OCI-M1 (cell line): ENCODE measurements around the gene ABHD10.

Experiments
- DNase-seq: peaks from one replicate; lab custom pipeline; 2025; lab: John Stamatoyannopoulos, UW

Gene ABHD10

DNA sequence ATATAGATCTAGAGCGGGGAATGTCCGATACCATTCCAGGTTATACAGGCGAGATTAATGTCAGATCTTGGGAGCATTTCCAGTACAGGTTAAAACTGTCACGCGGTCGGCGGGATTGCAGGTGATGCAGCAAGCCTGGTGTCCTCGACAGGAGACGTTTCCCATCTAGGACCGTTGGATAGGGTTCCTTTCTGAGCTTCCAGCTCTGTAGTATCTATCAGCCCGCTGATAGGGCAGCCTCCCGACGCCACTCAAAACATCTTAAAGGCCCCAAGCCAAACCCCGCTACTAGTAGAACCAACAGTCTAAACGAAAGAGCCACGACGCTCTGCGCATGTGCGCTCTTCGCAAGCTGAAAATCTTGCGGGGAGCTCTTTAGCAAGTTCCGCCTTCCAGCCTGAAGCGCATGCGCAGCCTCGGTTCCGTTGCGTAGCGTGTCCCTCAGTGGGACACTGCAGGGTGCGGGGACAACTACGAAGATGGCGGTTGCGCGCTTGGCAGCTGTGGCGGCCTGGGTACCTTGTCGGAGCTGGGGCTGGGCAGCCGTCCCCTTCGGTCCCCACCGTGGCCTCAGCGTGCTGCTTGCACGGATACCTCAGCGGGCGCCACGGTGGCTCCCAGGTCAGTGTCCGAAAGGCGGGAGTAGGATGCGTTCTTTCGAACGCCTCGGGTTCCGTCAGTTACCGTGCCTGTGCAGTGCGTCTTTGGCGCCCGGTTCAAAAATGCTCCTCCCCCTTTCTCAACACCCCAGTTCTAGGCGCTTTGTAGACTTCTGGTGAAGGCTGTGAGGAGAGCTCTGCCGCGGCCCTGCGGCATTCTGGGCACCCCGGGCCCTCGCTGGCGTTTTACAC lies at the start of gene ABHD10:
TSS of gene ABHD10 (plus strand) at position 444 of the 851 bp plus-strand sequence. CDS start at position 480, 36 bp downstream.
- peak; percentile 97 for DNase-seq

DNA sequence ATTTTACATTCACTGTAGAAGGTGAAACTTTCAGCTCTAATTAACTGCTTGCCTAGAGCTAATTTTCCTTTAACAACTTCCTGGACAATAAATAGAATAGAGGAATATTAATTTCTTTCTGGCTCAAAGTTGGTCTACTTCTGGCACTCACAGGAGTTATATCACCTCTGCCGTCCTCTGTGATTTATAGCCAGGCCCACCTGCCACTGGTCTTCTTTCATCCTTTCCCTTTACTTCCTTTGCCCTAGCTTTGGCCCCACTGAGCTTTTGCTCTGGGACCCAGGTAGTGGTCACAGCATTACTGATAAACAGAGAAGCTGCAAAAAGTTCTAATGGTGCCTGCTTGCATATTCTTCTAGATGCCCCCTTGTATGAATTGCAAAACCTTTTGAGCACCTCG lies 49.3 kb upstream of the ABHD10 start:
- DNase-seq: no peak

DNA sequence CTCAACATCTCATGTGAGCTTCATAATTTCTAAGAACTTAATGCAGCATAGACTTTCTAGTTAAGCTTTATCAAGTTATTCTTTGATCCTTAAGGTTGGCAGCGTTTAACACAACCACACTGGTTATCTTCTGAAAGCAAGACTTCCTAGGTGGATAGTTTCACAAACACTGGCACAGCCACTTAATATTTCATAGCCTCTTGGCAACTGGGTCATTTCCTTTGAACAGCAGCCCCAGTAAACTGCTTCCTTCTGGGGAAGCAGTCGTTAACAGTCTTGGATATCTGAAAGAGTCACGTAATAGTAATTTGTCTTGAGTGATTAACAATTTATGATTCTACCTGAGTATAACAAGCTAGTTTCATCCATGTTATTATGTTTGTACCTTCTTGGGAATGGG lies 45.9 kb upstream of the ABHD10 start:
- DNase-seq: no peak

DNA sequence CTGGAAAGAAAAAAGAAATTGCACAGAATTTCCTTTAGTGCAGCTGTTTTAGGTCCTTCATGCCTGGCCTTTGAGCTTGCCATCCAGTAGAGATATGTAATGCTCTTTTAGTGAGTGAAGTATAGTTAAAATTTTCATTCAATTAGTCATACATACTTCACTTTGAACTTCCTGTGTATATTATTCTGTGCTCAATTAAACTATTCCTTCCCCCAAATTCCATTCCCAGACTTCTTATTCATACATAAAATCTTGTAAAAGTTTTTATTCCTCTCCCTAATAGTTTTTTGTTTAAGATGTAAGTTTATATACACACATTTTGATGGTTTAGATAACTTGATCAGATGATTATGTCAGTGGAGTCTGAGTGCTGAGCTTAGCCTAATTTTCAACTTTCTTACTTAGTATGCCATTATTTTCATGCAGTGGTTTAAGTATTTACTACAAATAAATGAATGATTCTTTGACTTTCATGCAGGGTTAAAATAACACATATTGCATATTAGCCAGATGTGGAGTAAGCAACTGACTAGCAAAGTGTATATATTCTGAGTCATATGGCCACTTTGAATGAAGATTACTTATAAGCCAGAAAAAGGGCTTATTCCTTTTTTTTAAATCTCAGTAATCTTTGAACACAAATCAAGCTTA lies 42.5 kb upstream of the ABHD10 start:
- DNase-seq: no peak

DNA sequence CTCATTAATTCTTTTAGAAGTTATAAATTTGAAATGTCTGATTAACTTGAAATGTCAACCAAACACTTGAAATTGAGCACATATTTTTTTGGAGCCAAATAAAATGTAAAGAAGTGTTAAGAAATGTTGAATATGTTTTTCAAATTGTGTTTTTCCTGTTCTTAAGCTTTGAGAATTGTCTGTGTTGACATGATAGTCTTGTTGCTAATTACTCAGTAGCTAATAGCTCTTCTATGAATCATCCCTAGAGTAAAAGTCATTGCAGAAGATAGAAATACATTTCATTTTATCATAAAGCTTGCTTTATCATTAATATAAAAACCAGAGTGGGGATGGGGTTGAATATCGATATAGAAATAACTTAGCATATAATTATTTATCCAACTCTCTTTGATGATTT lies 41.9 kb upstream of the ABHD10 start:
- DNase-seq: no peak

DNA sequence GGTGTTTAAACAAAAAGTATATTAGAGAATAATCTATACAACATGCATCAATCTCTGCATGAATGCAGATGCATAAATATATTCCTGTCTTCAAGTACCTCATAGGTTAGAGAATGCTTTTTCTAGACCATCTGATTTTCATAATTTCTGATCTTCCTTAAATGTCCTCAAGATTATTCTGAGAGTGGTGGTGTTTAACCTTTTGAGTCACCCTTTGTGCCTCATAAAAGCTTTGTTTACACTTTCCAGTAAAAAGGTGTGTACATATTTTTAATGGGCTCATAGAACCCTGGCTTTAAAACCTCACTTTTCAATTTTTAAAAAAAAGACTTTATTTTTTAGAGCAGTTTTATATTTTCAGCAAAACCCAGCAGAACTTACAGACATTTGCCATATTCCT lies 41.0 kb upstream of the ABHD10 start:
- DNase-seq: no peak

DNA sequence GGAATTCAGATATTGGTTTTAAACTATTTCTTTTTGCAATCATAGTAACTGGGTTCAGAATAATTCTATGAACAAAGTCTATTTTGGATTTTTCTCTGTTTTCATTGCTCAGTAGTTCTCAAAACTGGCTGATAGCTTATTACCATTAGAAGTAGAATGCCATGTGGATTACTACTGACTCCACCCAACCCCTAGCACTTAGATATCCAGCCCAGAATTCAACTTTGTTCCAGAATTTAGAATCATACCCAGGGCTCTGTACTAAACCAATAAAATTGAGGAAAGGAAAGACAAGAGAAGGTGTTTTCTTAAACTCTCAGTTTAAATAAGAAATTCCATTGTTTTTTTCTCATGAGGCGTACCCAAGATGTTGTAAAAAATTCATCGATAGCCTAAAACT lies 39.0 kb upstream of the ABHD10 start:
- DNase-seq: no peak

DNA sequence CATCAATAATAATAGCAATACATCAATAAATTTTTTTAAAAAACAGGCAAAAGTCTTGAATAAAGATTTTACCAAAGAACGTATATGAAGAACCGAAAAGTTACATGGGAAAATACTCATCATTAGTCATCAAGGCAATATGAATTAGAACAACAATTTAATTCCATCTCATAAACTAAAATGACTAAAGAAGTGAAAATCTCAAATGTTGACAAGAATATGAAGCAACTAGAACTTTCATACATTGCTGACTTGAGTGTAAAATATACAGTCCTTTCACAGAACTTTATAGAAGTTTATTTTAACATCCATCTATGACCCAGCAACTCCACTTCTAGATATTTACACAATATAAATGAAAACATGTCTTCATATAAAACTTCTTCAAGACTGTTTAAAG lies 35.3 kb upstream of the ABHD10 start:
- no peak for DNase-seq

DNA sequence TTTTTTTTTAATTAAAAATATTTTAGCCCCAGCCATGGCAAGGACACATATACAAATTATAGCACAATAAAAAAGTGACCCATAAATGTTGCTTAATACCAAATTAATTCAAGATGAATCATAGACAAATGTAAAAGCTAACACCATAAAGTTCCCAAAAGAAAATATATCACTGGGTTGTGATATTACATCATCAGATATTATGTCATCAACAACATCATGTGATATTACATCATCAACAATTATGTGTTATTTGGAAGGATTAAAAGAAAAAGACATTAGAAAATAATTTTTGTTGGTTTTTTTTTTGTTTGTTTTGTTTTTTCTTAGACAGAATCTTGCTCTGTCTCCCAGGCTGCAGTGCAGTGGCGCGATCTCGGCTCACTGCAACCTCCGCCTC lies 34.5 kb upstream of the ABHD10 start:
- no peak for DNase-seq

DNA sequence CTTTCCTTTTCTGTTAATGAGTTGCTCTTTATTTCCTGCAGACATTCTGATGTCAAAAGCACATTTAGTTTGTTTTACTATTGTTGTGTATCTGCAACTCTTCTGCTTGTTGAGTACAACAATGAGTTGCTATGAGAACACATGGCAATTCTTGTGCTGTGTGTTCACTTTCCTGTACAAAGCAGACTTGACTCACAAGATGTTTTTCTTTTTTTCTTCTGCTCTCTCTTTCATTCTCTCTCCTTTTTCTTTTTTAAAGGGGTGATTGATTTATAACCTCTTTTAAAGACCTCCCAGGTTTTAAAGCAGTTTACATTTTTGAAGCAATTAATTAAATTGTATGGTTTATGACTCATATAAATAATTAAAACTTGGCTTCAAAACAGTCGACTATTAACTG lies 31.6 kb upstream of the ABHD10 start:
- no peak for DNase-seq

DNA sequence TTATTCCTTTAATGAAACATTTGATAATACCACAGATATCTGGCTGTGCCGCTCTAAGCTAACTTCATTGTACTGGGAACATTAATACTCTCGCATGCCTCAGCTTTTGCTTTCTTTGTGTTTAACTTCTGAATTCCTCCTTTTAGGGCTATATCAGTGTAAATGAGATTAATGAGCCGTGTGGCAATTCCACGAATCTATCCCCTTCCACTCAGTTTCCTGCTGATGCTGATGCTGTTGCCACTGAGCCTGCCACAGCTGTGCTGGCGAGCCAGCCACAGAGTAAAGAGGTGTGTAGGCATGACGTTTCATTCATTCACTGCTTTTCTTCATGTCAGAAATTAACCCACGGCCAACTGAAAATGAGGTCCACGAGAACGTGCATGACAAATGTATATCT lies 30.0 kb upstream of the ABHD10 start:
- no peak for DNase-seq

DNA sequence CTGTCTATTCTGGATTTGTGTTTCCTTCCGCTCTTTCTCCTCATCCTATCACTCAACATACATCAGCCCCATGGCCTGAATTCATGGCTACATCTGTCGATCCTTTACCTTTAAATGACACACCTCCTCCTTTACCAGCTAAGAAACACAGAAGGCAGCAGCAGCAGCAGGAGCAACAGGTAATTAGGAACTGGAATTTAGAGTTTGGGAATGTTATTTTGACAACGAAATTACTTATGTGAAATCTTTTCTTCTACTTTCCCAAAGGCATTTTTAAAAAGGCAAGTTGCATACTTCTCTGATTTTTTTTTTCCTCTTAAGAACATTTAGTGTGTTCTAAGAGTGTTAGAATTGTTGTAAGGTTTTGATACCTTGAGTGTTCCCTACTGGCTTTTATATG lies 29.1 kb upstream of the ABHD10 start:
- DNase-seq: no peak

DNA sequence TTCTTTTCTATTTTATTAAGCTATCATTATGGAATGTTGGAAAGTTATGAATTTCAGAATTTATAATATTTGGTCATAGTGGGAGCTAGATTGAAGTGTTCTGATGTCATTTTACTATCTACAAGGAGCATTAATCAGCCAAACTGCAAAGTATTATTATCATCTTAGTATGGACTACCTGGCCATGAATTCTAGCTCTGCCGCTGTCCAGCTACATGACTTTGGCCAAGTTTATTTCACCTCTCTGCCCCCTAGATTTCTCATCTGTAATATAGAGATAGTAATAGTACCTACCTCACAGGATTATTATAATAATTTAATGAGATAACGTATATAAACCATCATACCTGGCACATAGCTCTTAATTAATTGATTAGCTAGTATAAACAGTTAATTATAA lies 27.8 kb upstream of the ABHD10 start:
- no peak for DNase-seq

DNA sequence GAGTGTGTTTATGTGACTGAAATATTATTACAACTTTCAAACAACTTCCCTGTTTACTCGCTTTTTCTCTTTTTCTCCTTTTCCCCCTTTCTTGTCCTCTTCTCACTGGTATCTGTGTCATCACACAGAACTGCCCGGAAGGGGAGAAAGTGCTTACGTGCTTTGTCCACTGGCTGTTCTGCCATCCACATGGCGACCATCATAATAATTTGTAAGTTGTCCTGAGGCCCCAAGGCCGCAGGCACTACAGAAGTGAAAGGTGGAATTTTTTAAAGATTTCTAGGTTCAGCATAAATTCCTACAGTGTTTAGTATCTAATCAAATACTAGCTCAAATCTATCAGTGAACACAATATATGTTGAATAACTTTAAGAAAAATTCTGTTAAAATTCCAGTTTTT lies 26.7 kb upstream of the ABHD10 start:
- no peak for DNase-seq

DNA sequence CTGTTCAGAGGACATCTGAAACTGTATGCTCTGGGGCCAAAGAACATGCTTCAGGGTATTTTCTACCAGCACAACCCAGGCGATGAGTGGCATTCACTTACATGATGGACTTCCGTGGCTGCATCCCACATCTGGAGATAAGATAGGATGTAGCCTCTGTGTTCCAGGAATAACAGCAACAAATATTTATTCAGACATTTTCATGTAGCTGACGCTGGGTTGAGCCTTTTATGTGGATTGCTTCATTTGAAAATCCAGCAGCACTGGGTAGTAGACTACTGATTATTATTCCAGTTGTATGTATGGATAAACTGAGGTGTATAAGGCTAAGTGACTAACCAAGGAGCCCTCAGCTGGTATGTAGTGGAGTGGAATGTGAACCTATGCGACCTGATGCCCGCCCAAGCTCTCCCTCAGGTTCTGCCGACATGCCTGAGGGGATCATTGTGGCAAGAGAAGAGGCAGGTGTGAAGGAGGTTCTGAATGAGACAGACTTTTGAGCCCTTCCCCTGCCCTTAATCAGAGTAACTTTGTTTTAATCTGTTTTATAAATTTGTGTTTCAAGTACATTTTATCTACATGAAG lies 25.9 kb upstream of the ABHD10 start:
- DNase-seq: no peak

DNA sequence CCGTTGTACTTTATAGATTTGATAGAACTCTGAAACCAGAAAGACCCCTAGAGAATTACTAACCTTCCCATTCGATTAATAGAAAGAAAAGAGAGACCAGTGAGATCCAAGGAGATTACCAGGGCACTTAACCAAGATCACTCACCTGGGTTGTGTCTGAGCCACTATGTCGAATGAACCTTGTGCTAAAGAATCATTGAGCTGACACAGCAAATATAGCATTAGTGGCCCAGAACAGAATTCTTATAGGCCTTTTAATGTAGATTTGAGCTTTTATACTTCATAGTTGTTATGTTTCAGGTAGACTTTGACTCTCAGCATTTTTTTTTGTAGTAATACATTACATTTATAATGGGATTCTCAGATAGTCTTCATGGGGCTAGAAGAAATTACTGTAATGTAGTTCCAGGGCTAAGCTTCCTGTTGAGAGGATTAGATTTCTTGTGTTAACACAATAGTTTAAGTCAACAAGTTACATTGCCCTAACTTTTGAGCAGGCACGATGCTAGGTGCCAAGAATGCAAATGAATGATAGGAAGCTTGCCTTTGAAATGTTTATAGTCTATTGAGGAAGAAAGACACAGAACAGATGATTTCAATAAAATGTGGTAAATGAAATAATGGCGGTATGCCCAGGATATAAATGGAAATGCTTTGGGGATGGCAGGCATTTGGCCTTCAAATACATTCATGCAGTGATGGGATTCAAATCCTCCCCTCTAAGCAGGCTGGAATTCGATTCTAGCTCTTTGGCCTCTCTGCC lies 24.4 kb upstream of the ABHD10 start:
- no peak for DNase-seq

DNA sequence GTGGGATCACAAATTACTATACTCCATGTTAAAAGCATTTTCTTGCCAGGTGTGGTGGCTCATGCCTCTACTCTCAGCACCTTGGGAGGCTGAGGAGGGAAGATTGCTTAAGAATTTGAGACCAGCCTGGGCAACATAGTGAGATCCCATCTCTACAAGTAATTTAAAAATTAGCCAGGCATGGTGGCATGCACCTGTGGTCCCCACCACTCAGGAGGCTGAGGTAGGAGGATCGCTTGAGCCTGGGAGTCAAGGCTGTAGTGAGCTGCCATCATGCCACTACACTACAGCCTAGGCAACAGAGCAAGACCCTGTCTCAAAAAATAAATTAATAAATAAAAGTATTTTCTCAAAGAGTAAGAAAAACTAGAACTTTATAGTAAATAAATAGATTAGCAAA lies 22.9 kb upstream of the ABHD10 start:
- no peak for DNase-seq

DNA sequence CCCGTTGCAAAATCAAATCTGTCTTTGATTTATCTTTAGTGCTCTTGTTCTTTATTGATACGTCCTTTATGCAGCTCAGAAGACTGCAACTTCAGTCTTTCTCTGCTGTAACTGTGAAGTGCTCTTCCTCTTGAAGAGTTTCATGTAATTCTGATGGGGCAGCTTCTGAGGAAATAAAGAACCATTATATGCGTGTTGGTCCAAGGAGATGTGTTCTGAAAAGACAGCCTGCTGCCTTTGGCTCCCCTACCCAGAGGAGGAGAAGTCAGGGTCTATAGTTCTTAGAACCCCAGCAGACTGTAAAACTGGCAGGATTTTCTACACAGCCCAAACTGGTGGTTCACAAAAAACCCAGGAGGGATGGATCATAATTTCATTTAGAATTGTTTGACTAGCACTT lies 22.4 kb upstream of the ABHD10 start:
- no peak for DNase-seq

DNA sequence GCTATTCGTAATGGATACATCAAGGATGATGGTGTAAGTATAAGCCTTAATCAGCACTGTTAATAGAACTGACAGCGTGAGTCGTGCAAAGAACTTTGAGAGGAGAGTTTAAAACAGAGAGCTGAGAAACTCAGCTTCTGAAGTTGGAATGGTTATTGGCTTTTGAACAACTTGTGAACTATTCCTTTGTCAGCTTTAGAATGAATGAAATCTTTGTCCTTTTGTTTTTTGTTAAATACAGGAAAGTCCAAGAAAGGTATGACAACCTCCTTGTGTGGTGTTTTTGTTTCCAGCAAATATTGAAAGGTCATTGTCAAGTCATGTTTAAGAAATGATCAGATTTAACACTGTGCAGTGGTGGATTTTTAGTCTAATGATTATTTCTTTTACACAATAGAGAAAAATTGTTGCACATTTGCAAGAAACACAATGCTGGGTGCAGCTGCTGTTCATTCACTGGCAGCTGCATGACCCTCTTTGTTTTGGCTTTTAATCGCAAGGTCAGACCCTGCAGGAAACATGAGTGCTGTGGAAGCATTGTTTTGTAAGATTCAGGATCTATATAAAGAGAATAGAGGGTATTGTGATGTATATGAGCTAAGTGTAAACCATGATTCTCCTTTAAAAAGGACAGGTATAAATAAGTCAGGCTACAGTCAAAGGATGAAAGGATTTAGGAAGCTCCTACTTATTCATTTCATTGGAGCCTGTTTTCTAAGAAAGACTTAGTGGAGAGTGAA lies 21.7 kb upstream of the ABHD10 start:
- DNase-seq: no peak

DNA sequence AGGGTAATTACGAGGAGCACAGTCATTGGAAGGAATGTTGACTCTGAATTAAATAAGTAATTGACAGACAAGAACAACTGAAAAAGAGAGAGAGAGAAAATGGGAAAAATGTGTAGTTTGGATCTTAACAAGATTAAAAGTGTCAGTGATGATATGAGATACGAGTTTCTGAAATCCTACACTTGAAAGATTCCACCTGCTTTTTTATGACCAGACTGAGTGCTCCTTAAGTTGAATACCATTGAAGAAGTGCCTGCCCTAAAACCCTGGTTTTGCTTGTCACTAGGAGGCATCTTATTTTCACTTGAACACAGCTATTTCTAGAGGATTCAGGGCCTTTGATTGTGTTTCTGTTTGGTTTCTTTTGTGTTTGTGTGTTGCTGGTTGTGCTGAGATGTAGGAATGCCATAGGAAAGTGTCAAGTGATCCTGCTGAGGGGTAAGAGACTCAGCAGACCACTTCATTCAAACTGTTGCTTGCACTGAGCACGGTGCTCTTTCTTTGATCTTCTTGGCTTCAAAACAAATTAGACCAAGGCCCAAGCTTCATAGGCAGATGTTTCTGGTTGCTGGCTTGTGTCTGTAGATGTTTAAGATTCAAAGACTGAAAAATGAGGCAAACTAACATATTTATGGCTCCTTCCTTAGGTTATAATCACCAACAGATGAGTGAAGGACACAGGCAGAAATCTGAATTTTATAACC lies 17.2 kb upstream of the ABHD10 start:
- no peak for DNase-seq

DNA sequence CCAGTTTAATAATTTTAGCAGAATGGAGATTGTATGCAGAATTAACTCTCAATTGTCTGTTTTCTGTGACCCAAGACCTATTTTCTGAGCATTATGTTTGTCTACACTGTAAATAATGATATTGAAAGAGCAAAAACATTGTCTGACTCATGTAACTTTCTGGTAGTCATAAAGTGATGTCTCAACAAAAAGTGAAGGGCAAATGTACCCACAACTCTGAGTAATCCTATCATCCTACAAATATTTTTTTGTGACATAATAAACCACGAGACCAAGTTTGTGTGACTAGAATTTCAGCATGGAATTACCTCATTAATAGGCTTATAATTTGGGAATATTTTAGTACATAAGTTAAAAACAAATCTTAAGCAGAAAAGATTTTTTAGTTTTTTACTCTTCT lies 15.4 kb upstream of the ABHD10 start:
- DNase-seq: no peak
